ENCODE results near the gene RAB3C. TPM values are rescaled to one million over a fixed set of nuclear protein-coding genes. Genes with fewer than 3 reads are reported as not detected.
"Not testable (repeated sequence)": the region's sequence is repeated elsewhere in the genome, so short reads cannot be mapped to it uniquely, and the experiment has no call there.

The RAB3C gene
- total and polyA plus RNA-seq, 9 donors, result 0.11 to 17.2 (median 2.7) TPM

- Histone ChIP-seq H3K27me3 (no peaks in the 10 kb centered on the region), H3K4me1 (ENCODE audit: insufficient read depth) (no peaks in the 10 kb centered on the region), H3K36me3 (no peaks in the 10 kb centered on the region), H3K9me3 (no peaks in the 10 kb centered on the region), H3K4me3 (no peak overlapping the region), H3K27ac (no peak overlapping the region)
- intact Hi-C loops (cut with DNase I), result no loop called here
- DNase-seq, result no peak
- WGBS, 3 donors, result 90 to 95% (median 91%) methylated on average over 5 of the region's 5 CpGs
- TF ChIP-seq EP300 (IDR thresholded peaks at IDR 0.05), result no peak
- no peak for TF ChIP-seq POLR2A (IDR thresholded peaks at IDR 0.05)
- TF ChIP-seq CTCF (IDR thresholded peaks at IDR 0.05), result no peak
These were observed 99.1 kb downstream of the RAB3C start for GRCh38 chr5:58681943-58682342.

GRCh38 chr5:58683567-58683966, 100.7 kb downstream of the RAB3C start:
- no peak for DNase-seq
- no peaks in the 10 kb centered on the region for H3K27me3 ChIP-seq
- H3K27ac ChIP-seq, result no peak overlapping the region
- H3K4me3 ChIP-seq, result no peak overlapping the region
- WGBS, 3 donors, result 93 to 98% (median 95%) methylated on average over 2 of the region's 2 CpGs
- H3K36me3 ChIP-seq, result no peaks in the 10 kb centered on the region
- intact Hi-C loops (cut with DNase I), result no loop called here
- TF ChIP-seq EP300 (IDR thresholded peaks at IDR 0.05), result no peak
- no peak for TF ChIP-seq CTCF (IDR thresholded peaks at IDR 0.05)
- TF ChIP-seq POLR2A (IDR thresholded peaks at IDR 0.05), result no peak
- H3K4me1 ChIP-seq (ENCODE audit: insufficient read depth), result no peaks in the 10 kb centered on the region
- H3K9me3 ChIP-seq, result no peaks in the 10 kb centered on the region

- H3K9me3 ChIP-seq, result no peaks in the 10 kb centered on the region
- H3K4me3 ChIP-seq, result no peak overlapping the region
- TF ChIP-seq POLR2A (IDR thresholded peaks at IDR 0.05) (no peak), EP300 (IDR thresholded peaks at IDR 0.05) (no peak), CTCF (IDR thresholded peaks at IDR 0.05) (no peak)
- DNase-seq, result no peak
- 6 to 30% (median 13%) methylated on average over 2 of the region's 2 CpGs for WGBS, 3 donors
- no peaks in the 10 kb centered on the region for H3K4me1 ChIP-seq (ENCODE audit: insufficient read depth)
- no peaks in the 10 kb centered on the region for H3K27me3 ChIP-seq
- intact Hi-C loops (cut with DNase I), result no loop called here
- no peak overlapping the region for H3K27ac ChIP-seq
- H3K36me3 ChIP-seq, result no peaks in the 10 kb centered on the region
These were observed 104.2 kb downstream of the RAB3C start for GRCh38 chr5:58687079-58687478.

GRCh38 chr5:58687595-58687994, 104.7 kb downstream of the RAB3C start:
- Histone ChIP-seq H3K4me1 (ENCODE audit: insufficient read depth) (no peaks in the 10 kb centered on the region), H3K9me3 (no peaks in the 10 kb centered on the region), H3K36me3 (no peaks in the 10 kb centered on the region), H3K27ac (no peak overlapping the region), H3K27me3 (no peaks in the 10 kb centered on the region), H3K4me3 (no peak overlapping the region)
- intact Hi-C loops (cut with DNase I), result no loop called here
- no peak for TF ChIP-seq EP300 (IDR thresholded peaks at IDR 0.05)
- TF ChIP-seq POLR2A (IDR thresholded peaks at IDR 0.05), result no peak
- no peak for TF ChIP-seq CTCF (IDR thresholded peaks at IDR 0.05)
- DNase-seq, result no peak

- H3K27ac ChIP-seq; H3K4me3 ChIP-seq; H3K9me3 ChIP-seq; H3K27me3 ChIP-seq; H3K4me1 ChIP-seq (ENCODE audit: insufficient read depth); H3K36me3 ChIP-seq; DNase-seq; intact Hi-C loops (cut with DNase I): not testable (repeated sequence)
- 91 to 97% (median 93%) methylated on average over 5 of the region's 5 CpGs for WGBS, 3 donors
These were observed 116.3 kb downstream of the RAB3C start for GRCh38 chr5:58699088-58699761.
